ENCODE data around the gene FOXJ3.
"Not testable (repeated sequence)": the region's sequence is repeated elsewhere in the genome, so short reads cannot be mapped to it uniquely, and the experiment has no call there.

The FOXJ3 gene

GRCh38 chr1:42251042-42251441, 84.0 kb downstream of the FOXJ3 start:
- no peak for DNase-seq (ENCODE audit: low read depth)

GRCh38 chr1:42250164-42250563, 84.9 kb downstream of the FOXJ3 start:
- DNase-seq (ENCODE audit: low read depth) = no peak

- no peak for DNase-seq (ENCODE audit: low read depth)
These were observed 93.9 kb downstream of the FOXJ3 start for GRCh38 chr1:42240966-42241755.

GRCh38 chr1:42239555-42239954, 95.5 kb downstream of the FOXJ3 start:
- no peak for DNase-seq (ENCODE audit: low read depth)

- DNase-seq (ENCODE audit: low read depth) = no peak
These were observed 96.0 kb downstream of the FOXJ3 start for GRCh38 chr1:42239041-42239440.

- no peak for DNase-seq (ENCODE audit: low read depth)
These were observed 103.8 kb downstream of the FOXJ3 start for GRCh38 chr1:42231253-42231652.

DNA sequence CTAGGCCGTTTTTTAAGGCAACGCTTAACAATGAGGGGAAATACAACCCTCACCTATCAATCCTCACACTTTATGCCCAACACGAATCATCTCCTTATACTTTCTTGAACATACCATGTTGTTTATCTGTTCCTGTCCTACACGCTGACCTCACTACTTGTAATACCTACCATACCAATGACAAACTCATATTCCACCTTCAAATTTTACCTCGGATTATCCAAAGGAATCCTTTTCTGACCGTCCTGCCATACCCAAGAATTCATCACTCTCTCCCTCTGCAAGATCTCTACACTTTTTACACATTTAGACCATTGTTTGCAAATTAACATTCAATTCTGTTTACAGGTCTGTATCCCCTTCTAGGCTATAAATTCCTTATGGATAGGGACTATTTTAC, 106.1 kb downstream of the FOXJ3 start:
- DNase-seq (ENCODE audit: low read depth) = no peak

DNA sequence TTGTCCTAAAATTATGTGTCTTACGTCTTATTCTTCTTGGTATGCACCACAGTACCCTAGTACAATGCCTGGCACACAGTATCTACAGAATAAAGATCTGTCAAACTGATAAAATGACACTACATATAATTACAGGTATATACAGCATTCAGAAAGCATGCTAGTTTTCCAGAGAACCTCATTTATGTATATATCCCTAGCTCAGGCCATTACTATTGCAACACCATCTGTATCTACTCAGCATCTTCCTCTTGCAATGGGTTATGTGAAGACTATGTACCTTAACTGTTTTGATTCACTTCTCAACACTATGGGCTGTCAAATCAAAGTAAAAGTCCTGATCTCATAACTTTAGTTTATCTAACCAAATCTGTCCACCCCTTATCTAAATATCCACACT, 112.0 kb downstream of the FOXJ3 start:
- no peak for DNase-seq (ENCODE audit: low read depth)

DNA sequence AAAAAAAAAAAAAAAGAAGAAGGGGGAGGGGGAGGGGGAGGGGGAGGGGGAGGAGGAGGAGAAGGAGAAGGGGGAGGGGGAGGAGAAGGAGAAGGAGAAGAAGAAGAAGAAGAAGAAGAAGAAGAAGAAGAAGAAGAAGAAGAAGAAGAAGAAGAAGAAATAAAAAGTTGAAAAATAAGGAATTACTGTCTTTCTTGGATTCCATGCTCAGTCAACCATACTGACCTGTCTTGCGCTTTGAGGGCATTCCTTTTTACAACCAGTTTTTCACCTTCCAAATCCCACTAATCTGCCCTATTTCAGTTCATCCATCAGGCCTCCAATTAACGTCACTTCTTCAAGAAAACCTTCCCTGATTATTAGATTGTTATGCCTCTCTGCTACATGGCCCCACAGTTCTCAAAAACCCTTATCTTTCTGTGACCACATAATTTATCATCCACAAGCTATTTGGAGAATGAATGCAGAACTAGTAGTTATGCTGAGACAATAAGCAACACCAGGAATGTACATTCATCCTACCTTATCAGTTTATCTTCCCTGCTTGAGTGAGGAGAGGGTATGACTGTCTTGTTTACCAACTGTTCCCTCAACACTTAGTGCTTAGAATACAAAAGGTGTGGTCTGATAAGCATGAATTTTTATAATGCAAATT, 113.0 kb downstream of the FOXJ3 start:
- no peak for DNase-seq (ENCODE audit: low read depth)

GRCh38 chr1:42221456-42221855, 113.6 kb downstream of the FOXJ3 start:
- DNase-seq (ENCODE audit: low read depth) = no peak

DNA sequence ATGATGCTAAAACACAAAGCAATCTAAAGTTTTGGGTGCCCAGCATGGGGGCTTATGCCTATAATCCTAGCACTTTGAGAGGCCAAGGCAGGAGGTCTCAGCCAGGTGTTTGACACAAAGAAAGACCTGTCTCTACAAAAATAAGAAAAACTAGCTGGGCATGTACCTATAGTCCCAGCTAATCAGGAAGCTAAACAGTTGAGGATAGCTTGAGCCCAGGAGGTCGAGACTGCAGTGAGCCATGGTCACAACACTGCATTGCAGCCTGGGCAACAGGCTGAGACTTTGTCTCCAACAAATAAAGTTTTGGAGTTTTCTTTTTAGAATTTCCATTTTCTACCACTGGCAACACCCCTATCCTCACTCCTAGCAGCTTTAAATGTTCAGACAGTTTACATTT, 115.4 kb downstream of the FOXJ3 start:
- no peak for DNase-seq (ENCODE audit: low read depth)

- no peak for DNase-seq (ENCODE audit: low read depth)
These were observed 120.6 kb downstream of the FOXJ3 start for GRCh38 chr1:42214447-42214871.

DNA sequence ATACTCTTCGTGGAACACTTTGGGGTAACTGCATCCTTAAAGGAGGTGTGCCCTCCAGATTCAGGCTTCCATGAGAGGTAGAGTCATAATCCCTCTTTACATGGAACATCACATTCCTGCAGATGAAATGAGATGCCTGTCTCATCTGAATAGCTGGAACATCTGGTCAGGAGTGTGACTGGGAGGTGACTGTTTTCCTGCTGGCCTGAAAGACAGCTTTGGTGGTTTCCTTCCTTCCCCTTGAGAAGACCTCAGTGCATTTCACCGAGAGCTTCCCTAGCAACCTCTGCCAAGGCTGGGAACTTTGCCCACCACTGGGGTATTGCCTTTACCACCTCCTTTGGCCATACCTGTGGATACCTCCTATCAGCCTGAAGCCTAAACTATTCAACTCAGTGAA, 123.8 kb downstream of the FOXJ3 start:
- DNase-seq (ENCODE audit: low read depth) = no peak

DNA sequence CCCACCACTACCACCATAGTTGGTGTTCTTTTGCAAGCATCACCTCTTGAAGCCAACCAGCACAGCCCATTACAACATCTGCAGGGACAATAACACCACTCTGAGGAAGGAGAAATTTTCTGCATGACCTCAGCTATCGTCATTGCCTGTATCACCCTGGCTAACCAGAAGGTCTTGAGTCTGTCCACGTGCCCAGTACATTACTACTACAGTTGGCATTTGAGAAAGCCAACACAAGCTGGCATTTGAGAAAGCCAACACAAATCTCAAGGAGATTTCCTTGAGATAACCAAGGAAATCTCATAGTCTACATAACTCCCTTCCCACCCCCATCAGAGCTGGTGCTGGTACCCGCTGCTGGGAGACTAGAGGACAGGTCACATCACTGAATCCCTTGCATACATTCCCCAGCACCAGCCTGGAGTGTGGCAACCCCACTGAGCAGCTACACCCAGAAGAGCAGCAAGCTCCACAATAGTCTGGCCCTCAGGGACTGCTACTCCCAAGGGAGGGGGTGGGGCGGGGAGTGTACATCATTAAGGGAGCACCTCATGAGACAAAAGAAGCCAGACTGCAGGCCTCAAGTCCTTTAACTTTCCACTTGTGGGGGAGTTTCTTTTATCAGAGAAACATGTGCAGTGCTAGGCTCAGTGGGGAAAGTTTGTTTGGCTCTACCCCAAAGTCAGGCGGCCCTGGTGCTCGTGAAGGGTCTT, 124.5 kb downstream of the FOXJ3 start:
- DNase-seq (ENCODE audit: low read depth) = no peak

DNA sequence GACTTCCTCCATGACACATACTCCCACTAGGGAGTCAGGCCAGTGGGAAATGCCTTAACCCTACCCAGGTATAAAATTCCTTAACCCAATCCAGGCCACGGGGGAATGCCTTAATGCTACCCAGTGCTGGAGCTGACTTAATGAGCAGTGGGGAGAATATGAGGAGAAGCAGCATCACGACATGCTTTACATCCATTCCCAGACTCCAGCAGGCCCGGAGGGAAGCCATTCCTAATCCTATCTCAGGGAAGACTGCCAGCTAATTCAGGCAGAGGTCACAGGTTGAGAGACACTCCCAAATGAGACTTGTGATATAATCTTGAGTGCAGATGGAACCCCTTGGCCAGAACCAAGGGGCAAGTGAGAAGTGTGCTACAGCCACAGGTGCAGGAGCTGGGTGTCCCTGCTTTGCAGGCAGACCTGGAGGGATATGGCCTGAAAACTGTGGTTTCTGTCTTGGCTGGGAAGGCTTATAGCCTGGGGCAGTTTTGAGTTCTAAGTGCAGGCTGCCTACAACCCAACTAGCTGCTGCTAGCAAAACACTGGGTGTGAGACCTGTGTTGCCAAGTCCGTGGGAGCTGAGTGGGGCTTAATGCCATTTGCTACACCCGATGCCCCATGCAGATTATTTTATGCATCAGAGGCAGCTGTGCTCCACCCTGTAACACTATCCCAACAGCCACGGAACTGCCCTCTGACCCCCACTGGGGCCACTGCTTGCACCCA, 125.3 kb downstream of the FOXJ3 start:
- DNase-seq (ENCODE audit: low read depth) = no peak

DNA sequence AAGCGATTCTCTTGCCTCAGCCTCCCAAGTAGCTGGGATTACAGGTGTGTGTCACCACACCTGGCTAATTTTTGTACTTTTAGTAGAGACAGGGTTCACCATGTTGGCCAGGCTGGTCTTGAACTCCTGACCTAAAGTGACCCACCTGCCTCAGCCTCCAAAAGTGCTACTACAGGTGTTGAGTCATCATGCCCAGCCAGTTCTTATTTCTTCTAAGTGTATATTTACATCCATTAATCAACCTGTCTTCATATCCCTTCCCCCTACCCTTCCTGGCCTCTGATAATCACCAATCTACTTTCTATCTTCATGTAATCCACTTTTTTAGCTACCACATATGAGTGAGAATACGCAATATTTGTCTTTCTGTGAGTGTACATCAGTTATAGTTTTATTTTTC, 128.1 kb downstream of the FOXJ3 start:
- not testable (repeated sequence) for DNase-seq (ENCODE audit: low read depth)

DNA sequence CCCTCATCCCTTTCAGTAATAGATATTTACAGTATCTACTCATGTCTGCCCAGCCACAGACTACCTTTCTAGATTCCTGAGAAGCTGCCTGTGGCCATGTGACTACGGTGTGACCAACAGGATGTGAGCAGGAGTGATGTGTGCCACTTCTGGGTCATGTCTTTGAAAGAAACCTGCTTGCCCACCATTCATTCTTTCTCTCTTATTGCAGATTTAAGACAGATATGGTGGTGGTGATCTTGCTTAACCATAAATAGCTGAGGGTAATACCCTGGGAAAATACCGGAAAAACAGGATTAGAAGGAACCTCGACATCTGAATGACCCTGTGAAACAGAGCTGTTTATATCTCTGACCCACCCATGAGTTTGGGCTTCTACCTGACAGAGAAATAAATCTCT, 128.9 kb downstream of the FOXJ3 start:
- no peak for DNase-seq (ENCODE audit: low read depth)

GRCh38 chr1:42201986-42202385, 133.0 kb downstream of the FOXJ3 start:
- no peak for DNase-seq (ENCODE audit: low read depth)

DNA sequence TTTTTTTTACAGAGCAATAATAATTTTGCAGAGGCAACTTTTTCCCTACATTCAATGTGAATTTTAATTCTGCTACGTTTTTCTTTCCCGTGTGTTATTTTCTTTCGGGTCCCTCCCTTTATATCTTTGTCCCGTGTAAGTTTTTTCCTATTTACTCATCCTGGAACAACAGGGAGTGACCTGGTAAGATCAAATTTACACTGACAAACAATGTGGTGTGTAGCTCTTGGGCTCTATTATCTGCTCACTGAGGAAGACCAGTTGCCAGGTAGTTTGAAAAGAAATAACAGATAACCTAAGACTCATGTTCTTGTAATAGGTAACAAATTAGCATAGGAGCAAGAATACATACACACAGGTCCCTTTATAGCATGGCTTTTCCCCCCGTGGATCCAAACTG, 136.8 kb downstream of the FOXJ3 start:
- DNase-seq (ENCODE audit: low read depth) = no peak

GRCh38 chr1:42195841-42196240, 139.2 kb downstream of the FOXJ3 start:
- DNase-seq (ENCODE audit: low read depth) = no peak

GRCh38 chr1:42192106-42192505, 142.9 kb downstream of the FOXJ3 start:
- DNase-seq (ENCODE audit: low read depth) = no peak

DNA sequence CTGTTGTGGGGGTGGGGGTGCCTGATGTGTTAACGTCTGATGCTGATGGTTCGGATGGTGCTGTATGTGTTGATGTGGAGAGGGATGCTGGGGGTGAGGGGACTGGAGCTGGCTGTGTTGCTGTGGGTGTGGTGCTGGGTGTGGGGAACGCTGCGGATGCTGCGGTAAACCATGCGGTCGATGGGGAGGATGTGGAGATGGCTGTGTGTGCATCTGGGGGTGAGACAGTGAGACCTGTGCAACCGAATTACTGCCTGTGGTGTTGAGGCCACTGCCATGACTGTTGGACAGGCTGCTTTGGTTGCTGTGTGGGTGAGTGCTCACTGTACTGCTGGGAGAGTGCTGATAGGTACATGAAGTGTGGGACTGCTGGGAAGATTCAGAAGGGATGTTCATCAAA, 143.7 kb downstream of the FOXJ3 start:
- no peak for DNase-seq (ENCODE audit: low read depth)

All from GM04503 (cell line).